NCI-H2196 treated with DMSO at 0.1 percent for 48 hours (cell line): ENCODE results near the gene MGLL.

Experiments
- DNase-seq: peaks from one replicate; lab custom pipeline; 2025; ENCODE audit not compliant: unreplicated experiment; lab: John Stamatoyannopoulos, UW

Gene MGLL

DNA sequence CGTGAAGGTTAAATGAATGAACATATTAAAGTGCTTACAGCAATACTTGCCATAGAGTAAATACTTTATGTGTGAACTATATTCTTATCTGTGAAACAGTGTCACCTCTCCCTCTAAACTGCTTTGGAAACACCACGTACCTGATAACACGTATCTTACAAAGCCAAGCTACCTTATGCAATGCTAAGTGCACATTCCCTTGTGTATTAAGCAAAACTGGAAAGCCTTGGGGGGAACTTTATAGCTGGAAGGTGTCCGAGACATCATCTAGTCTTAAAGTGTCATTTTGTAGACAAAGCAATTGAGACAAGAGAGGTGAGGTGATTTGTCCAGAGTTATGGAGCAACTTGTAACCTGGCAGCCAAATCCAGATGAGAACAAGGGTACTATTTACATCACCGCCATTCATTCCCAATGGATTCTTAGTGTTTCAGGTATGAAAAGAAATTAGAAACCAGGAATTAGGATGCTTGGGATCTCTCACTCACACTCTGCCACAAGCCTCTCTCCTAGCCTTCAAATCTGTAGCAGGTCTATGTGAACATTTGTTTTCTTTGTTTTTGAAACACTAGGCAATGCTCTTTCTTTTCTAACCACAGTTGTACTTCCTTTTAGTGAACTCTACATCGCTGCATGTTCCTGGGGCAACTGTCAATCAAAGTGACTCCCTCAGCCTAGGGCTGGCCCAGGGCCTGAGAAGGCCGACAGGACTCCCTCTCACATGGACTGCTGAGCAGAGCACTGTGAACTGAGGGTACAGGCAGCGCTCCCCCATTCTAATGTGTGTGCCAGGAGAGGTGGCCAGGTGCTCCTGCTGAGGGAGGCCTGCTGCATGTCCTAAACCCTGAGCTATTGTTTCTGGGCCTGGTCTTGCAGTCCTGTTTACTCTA is 13.9 kb upstream of the MGLL start:
- no peak for DNase-seq

DNA sequence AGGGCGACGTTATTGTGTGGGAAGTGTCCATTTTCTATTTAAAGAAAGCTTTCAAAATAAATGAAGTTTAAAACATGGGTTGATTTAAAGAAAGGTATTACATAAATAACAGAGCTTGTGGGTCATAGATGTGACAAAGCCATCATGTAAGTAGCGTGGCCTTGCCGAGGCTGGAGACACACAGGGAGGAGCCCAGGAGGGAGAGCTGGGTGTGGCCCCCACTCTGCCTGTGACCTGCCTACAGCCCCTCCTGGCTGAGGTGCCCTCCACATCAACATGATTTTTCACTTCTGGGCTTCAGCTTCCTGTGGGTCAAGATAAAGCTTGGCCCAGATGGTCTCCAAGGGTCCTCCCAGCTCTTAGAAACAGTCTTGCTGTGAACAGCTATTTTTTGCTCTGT is 12.5 kb upstream of the MGLL start:
- DNase-seq, result no peak

DNA sequence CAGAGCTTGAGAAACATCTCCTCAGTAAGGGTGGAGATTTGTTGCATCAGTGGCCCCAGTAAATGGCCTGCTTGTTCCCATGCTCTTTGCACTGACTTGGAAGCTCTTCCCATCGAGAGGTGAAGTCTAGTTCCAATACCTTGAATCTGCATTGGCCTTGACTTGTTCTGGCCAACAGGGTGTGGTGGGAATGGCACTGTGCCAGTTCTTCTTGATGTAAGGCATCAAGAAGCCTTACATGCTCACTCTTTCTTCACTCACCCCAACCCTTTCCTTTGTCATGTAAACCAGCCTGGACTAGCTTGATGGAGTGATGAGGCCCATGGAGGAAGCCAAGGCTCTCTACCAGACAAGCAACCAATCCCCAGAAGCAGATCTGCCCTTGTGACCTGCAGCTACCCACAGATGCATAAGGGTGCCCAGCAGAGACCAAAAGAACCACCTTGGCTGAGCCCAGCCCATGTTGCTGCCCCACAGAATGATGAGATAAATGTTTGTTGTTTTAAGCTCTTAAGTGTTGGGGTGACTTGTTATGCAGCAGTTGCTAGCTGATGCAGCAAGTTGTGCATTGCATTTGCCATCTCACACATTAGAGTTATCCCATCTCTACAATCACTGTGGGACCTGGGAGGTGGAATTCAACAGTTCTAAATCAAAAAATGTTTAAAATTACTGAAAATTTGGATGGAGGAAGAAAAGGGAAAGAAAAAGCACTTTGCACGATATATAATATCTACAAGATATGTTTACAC is 11.1 kb upstream of the MGLL start:
- no peak for DNase-seq

DNA sequence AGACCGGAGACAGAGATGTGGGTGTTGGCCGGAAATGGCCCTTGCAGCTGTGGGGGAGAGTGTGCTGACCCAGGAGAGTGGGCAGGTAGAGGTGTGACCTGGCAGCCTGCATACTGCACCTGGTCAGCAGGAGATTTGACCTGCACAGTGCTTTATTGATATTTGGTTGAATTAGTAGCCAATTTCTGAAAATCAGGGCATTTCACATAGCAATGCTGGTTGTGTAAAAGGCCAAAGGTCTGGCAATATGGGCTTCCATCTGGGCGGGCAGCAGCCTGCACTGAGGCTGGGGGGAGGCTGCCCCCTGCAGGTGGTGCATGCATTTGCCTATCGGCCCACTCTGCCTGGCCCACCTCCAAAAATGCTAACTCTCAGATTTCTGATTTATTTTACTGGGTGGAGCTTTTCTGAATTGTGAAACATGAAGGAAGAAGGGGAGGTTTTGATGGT is 9.4 kb upstream of the MGLL start:
- DNase-seq, result no peak

DNA sequence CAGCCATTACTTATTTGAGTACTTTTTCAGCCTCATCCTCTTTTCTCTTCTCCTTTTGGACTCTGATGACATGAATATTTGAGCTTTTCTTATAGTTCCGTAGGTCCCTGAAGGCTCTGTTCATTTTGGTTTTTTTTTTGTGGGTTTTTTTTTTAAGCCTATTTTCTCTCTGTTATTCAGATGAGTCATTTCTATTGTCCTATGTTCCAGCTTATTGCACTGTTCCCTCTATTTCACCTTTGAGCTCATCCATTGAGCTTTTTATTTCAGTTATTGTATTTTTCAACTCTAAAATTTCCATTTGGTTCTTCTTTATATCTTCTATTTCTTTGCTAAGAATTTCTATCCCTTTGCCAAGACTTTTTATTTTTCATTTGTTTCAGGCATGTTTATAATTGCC is 7.2 kb upstream of the MGLL start:
- DNase-seq, result no peak

DNA sequence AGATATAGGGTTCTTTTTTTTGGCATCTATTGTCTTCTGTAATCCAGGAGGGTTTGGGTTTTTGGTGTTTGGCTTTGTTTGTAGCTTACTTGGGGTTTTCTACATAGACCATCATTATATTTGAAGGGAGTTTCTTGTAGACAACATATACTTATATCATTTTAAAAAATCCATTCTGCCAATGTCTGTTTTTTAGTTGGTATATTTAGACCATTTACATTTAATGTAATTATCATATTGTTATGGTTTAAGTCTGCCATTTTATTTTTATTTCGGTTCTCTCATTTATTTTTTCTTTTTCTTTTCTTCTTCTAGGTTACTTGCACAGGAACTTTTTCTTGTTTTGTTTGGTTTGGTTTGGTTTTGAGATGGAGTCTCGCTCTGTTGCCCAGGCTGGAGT is 5.5 kb upstream of the MGLL start:
- no peak for DNase-seq

DNA sequence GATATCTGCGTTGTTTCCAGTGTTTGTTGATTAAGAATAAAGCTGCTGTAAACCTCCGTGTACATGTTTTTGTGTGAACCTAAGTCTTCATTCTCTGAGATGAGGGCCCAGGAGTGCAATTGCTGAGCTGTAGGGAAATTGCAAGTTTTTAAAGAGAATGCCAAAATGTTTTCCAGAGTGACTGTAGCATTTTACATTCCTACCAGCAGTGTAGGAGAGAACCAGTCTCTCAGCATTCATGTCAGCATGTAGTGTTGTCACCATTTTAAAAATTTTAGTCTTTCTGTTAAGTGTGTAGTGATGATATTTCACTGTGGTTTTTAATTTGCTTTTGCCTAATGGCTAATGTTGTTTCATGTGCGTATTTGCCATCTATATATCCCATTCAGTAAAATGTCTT is 3.4 kb upstream of the MGLL start:
- DNase-seq, result no peak

DNA sequence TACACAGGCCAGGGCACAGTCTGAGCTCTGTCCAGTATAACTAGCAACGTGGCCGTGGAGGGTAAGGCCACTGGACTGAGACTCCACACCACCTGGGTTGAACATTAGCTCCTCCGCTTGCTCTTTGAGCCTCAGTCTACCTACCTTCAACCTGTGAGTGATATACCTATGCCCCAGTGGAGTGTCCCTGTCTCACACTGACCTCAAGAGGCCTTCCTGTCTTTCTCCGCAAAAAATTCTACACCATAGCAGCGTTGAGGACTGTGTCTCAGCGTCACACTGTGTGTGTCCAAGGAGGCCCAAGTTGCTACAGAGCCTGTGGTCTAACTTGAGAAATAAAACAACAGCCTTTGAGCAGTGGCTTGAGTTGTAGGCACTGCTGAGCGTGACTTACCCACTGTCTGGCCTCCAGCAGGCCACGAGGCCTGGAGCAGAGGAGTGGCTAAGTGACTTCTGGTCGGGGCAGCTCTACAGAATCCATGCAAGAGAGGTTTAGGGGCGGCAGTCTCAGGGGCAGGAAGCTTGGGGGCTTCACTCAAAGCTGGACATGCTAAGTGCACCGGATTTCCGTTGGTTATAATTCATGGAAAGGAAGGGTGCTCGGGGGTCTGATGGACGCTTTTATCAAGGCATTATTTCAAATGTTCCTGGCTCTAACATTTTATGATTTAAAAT is 2.0 kb upstream of the MGLL start:
- DNase-seq, result no peak

DNA sequence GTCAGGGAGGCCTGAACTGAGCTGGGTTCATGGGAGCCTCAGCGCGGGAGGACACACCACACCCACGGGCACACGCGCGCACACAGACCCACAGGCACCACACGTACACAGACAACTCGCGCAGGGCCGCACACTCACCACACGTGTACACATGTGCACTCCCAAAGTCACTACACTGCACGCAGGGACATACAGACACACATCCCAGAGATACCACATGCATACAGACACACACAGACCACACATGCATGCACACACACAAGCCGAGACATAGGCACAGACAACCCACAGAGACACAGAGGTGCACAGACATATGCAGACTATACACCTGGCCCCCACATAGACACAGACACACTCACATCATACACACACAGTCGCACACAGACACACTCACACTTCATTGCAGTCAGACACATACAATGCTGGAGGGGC is 1.1 kb upstream of the MGLL start:
- DNase-seq, result no peak

DNA sequence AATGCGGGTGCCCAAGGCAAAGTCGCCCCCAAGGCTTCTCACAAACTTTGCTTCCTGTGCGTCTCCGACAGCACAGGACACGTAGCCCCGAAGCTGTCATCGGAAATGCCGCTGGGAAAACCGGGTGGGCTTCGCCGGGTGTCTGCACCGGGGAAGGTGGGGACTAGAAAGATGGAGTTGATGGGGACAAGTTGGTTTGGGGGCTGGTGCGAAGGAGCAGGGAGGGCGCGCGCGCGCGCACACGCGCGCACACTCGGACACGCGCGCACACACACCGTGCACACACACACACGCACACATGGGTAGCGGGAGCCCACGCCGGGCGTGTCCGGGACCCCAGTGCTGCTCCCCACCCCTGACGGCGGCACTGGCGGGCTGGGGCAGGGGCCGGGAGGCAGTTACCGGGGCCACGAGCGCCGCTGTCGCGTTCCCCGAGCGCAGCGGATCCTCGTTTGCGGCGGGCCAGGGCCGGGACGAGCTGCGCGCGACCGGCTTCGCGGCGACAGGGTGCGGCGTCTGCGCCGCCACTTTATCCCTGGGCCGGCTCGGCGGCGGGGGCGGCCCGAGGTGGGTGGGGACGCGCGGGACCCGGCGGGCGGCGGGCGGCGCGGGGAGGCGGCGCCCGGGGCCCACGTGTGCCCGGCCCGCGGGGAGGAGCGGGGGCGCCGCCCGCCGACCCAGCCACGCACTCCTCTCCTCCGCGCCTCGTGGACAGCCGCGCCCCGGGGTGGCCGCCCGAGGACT is 539 bp upstream of the MGLL start:
- DNase-seq, result no peak

DNA sequence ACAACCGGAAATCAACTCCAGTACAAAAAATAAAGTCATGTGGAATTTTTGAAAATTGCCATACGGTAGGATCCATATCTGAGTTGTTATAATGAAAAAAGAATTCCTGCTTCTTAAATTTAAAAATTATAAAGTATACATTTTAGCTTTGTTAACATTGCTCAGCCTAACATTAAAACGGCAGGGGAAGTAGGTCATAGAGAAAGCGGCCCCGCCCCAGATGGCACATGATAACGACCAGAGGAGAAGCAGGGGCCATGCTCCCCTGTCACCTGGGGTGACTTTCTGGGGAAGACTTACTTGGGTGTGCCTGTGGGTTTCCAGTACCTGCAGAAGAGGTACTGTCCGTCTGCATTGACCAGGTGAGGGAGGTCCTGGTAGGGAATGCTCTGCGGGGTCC is 921 bp downstream of the MGLL start:
- no peak for DNase-seq

DNA sequence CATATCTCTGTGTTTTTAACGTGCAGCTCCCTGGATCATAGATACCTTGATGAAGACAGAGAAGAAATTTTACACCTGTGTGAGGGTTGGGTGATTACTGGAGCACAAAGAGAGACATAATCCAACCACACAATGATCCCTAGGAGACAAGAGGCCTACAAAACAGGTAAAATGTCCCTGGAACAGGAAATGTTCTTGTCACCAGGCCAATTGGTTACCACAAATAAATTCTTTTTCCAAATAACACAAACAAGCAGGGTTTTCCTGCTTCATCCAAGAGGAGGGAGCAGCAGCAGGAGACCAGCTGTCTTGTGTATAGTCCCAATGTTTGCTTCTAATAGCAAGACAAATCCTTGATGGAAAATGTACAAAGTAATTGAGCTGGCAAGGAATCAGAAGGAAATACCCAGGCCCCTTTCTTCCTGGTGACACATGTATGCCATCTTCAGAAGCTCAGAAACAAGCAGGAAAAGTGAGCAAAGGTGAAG is 1.4 kb downstream of the MGLL start:
- peak; percentile 76 for DNase-seq

DNA sequence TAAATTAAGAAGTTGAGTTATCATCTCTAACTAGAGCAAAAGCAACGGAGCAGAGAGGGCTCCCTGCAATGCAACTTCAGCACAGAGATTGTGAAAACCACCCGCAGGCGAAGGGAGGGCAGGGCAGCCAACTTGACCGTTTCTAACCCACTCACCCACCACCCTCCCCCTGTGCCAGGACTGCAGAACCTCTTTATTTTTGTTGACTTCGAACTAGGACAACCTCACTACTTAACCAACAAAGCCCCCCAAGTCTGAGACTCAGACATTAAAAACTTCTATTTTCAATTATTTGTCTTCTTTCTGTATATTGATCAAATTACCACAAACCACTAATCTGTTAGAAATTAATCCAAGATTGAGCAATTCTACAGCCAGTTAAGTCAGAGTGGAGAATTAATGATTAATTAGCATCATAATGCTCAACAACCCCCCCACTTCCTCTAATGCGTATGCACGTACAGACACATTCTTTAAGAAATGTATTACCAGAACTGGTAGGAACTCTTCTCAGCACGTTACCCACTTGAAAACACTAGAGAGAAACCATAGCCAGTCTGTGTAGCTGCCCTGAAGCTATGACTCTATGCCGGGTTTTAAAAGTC is 2.0 kb downstream of the MGLL start:
- no peak for DNase-seq

DNA sequence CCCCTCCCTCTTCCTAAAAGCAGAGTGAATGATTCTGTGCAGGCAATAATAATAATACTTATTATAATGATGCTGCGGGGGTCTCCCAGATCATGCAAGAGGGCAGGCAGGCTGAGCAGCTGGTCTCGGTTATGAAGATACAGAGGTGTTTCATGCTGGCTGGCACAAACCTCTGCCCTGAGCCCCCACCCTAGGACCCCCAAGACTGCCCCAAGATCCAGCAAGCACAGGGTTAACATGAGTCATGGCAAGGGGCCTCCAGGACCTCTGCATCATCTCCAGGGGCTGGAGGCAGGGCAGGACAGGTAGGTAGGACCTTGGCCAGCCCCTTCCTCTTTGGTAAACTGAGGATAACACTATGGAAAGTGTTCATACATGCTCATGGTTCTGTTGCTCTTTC is 2.7 kb downstream of the MGLL start:
- no peak for DNase-seq

DNA sequence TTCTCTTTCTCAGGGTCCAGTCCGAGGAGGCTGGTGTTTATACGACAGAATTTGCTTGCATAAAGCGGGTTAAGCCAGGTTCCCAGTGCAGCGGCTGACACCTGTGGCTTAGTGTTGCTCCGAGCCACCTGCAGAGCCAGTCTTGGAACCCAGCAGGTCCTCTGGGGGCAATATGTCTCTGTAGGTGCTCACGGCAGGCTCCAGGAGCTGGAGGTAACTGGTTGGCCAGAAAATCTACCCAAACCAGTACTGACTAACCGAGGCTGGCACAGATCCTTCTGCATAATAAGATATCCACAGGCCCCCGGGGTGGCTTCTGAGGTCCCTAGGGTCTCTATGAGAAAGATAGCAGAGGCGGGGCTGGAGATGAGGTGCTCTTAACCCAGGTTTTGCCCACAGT is 3.2 kb downstream of the MGLL start:
- DNase-seq, result no peak

DNA sequence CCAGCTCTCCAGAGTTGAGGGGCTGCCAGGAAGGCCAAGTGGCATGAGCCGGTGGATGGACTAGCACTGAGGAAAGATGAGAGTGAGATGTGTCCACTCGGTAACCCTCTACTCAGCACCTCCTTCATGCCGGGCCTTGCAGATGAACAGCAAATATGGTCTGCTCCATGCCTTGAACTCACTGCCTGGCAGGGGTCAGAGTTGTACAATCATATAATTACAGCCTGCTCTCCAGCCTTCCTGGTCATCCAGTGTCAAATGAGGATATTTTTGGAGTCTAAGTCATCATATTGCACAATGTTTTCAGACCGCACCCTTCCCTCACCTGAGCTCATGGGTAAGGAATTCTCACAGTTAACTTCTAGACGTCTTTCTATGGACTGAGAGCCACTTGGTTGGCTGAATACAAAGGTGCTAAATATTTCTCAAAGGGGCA is 4.9 kb downstream of the MGLL start:
- no peak for DNase-seq

DNA sequence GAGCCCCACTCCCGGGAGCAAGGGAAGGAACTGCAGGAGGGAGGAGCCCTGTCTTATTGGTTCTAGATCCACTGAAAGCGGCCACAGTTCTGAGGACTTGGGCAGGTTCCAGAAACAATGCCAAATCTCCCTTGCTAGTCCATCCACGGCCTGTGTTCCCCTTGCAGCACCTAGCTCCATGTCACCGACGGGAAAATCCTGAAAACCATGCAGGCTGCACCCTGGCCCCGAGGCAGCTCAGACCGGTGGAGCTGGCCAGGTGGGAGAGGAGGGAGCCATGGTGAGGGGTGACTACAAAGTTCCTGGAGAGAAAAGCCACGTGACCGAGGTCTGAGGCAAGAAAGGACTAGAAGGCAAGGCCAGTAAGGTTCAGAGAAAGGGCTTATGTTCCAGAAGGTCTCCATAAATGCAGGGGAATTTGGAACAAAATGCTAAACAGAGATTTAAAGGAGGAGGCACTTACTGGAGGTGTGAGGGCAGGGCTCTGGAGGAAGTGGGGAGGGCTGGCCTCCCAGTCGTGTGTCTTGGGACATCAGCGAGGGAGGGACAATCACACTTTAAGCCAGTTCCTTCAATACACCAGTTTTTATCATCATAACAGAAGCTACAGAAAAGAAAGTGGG is 5.4 kb downstream of the MGLL start:
- no peak for DNase-seq

DNA sequence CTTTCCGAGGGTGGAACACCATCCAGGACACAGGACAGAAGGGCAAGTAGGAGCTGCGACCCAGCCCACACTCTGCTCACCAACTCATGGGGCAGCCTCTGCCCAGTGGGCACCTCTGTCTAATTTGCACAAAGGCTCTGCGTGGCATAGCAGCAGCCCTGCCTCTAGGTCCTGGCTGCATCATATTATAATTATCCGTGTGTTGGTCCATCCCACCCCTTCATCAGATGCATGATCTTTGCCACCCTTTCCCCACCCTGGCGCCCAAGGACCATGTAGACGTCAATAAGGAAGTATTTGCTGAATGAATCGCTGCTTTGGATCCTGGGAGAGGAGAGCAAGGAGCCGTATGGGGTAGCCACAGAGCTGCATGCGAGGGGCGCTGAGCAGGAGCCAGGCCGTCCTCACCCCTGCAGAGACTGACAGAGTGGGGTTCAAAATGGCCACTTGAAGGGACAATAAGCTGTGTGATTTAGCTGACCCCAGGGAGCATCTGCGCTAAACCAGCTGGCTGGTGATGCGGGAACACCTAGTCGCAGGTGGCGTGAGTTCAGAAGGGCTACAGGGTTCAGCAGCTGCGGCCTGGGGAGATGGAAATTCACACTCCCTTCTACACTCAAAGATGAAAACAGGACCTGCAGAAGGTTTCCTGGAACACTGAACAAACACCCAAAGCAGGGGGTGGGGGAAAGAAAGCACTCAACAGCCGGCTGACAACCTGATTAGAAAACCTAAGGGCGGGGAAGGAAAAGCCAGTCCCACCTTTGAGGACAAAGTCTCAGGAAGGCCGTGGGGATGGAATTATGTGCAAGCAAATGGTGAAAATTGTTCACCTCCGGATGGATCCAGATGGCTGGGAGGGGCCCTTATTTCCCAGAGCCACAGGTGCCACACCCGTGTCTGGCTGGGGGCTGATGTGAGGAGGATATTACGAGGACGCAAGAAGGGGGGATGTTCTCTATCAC is 6.4 kb downstream of the MGLL start:
- no peak for DNase-seq

DNA sequence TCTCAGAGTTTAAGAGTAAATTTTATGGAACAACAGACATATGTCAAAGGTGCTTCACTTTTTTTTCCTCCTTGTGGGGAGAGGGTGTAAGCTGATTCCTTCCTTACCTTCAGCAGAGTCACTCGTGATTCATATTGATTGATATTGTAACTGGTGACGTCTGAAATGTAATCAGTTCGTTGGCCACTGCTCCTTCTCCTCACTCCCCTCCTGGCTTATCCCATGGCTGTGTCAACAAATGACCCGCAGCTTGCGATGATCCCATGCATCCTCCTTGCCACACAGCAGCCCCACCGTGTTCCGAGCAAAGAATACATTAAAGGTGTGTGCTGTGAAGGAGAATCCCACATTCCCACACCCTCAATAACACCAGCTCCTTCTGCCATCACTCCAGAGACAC is 7.3 kb downstream of the MGLL start:
- no peak for DNase-seq
